ENCODE data around the gene OXTR. TPM values are rescaled to one million over a fixed set of nuclear protein-coding genes. Genes with fewer than 3 reads are reported as not detected.
A peak's percentile ranks its signal among the peaks of the same experiment; 100 is the strongest.

The OXTR gene
- total RNA-seq, 4 donors from 2014 or later, result 0.20 TPM; not detected in 3

GRCh38 chr3:8712908-8713255 is 56.5 kb downstream of the OXTR start:
- intact Hi-C loops (cut with DNase I; ENCODE audit: low total_unique reads) (no loop called here), in situ Hi-C loops (cut with MboI; ENCODE audit: low sequenced_read_pairs in 4 of 4) (no loop called here)
- no peak overlapping the region for H3K4me3 ChIP-seq
- DNase-seq, result no peak
- H3K36me3 ChIP-seq, result no peaks in the 10 kb centered on the region
- peaks cover 0 to 6% of the 10 kb centered on the region in 2 donors for H3K4me1 ChIP-seq
- no peak for ATAC-seq
- no peaks in the 10 kb centered on the region for H3K27me3 ChIP-seq
- no peak overlapping the region for H3K27ac ChIP-seq
- no peaks in the 10 kb centered on the region for H3K9me3 ChIP-seq
- TF ChIP-seq CTCF (IDR thresholded peaks at IDR 0.05 in 4 of 5, conservative IDR thresholded peaks at IDR 0.05 in 1 of 5) (no peak), POLR2A (IDR thresholded peaks at IDR 0.05) (no peak)

GRCh38 chr3:8712045-8712907 is 57.1 kb downstream of the OXTR start:
- Histone ChIP-seq H3K4me1 (peaks cover 0 to 6% of the 10 kb centered on the region in 2 donors), H3K27me3 (no peaks in the 10 kb centered on the region), H3K9me3 (no peaks in the 10 kb centered on the region), H3K36me3 (no peaks in the 10 kb centered on the region), H3K27ac (no peak overlapping the region), H3K4me3 (no peak overlapping the region)
- in situ Hi-C loops (cut with MboI; ENCODE audit: low sequenced_read_pairs in 4 of 4), result no loop called here
- peak in 1 of 2 donors; percentile 69 for ATAC-seq
- intact Hi-C loops (cut with DNase I; ENCODE audit: low total_unique reads), result no loop called here
- peak in 1 of 2 donors; percentile 32 for DNase-seq
- no peak for TF ChIP-seq POLR2A (IDR thresholded peaks at IDR 0.05)
- no peak for TF ChIP-seq CTCF (IDR thresholded peaks at IDR 0.05 in 4 of 5, conservative IDR thresholded peaks at IDR 0.05 in 1 of 5)

- no peak for ATAC-seq
- intact Hi-C loops (cut with DNase I; ENCODE audit: low total_unique reads) (no loop called here), in situ Hi-C loops (cut with MboI; ENCODE audit: low sequenced_read_pairs in 4 of 4) (no loop called here)
- Histone ChIP-seq H3K36me3 (no peaks in the 10 kb centered on the region), H3K4me3 (no peak overlapping the region), H3K27ac (no peak overlapping the region), H3K27me3 (no peaks in the 10 kb centered on the region), H3K9me3 (no peaks in the 10 kb centered on the region), H3K4me1 (peaks cover 0 to 6% of the 10 kb centered on the region in 2 donors)
- TF ChIP-seq POLR2A (IDR thresholded peaks at IDR 0.05) (no peak), CTCF (IDR thresholded peaks at IDR 0.05 in 4 of 5, conservative IDR thresholded peaks at IDR 0.05 in 1 of 5) (no peak)
- DNase-seq, result no peak
Measured at GRCh38 chr3:8709801-8710507, 59.5 kb downstream of the OXTR start.

- Histone ChIP-seq H3K27me3 (no peaks in the 10 kb centered on the region), H3K36me3 (no peaks in the 10 kb centered on the region), H3K27ac (no peak overlapping the region), H3K4me1 (peaks cover 0 to 6% of the 10 kb centered on the region in 2 donors), H3K9me3 (no peaks in the 10 kb centered on the region), H3K4me3 (no peak overlapping the region)
- ATAC-seq, result no peak
- TF ChIP-seq POLR2A (IDR thresholded peaks at IDR 0.05) (no peak), CTCF (IDR thresholded peaks at IDR 0.05 in 4 of 5, conservative IDR thresholded peaks at IDR 0.05 in 1 of 5) (no peak)
- intact Hi-C loops (cut with DNase I; ENCODE audit: low total_unique reads) (no loop called here), in situ Hi-C loops (cut with MboI; ENCODE audit: low sequenced_read_pairs in 4 of 4) (no loop called here)
- no peak for DNase-seq
Measured at GRCh38 chr3:8709287-8709686, 60.1 kb downstream of the OXTR start.

Measured in gastrocnemius medialis (tissue), 4 donors.